GM03348 (cell line): ENCODE data around the gene PRCP.
"Not testable (repeated sequence)": the region's sequence is repeated elsewhere in the genome, so short reads cannot be mapped to it uniquely, and the experiment has no call there.

Experiments used
- DNase-seq: peaks from one replicate; pipeline ENCODE4 v3.0.0; 2012; ENCODE audit warnings: low spot score

The PRCP gene

GRCh38 chr11:82872377-82873150 is 27.7 kb downstream of the PRCP start:
- no peak for DNase-seq

- no peak for DNase-seq
Observed at GRCh38 chr11:82871646-82872045, 28.6 kb downstream of the PRCP start.

DNA sequence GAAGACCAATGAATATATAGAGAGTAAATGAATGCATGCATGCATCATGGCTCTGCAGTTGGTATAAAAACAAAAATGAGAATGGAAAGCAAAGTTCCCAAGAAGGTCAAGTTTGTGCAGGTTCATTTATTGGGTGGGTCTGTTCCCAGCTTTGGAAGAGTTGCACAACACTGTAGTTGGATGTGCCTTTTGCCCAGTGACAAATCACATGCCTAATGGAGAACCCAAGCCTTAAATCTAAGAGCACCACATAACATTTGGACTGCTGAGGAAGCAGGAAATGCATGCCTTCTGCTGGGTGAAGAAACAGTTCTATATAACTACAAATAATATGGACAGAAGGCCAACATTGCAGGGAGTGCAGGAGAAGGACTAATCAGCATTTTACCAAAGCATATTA is 30.6 kb downstream of the PRCP start:
- peak; percentile 12 for DNase-seq

DNA sequence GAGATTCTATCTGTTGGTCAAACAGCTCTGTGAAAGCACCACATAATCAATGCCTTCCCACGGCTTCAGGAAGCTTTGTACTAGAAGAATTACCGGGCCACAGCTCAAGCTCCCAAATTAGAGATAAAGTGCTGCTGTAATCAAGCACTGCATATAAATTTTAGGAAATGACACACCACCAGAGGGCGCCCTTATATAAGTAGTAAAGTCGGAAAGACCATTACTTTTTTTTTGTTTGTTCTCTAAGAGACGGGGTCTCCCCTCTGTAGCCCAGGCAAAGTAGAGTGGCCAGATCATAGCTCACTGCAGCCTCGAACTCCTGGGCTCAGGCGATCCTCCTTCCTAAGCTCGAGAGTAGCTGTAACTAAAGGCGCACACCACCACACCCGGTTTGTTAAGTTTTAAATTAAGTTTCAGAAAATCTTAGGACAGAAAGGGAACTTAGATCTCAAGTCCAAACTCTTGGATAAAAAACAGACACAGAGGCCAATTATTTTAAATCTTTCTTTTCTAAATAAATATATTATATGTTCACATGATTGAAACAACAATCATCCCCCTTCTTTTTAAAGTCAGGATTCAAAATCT is 32.6 kb downstream of the PRCP start:
- peak; percentile 65 for DNase-seq

DNA sequence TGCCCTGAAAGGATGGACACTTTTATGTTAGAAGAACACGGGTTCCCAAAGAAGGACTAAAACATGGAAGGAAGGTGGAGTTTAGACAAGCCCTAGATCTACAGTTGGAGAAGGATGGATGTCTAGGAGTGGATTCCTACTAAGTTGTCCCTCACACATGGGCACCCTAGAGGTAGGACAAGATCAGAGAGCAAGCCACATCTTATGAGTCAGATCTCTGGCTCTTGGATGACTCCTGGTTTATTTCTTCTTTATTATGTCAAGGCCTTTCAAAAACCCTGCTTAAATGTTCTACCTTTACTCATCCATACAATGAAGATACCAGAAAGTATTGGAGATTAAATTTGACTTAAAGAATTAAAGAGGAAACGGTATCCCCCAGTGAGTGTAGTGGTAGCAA is 34.4 kb downstream of the PRCP start:
- DNase-seq: peak; percentile 11

DNA sequence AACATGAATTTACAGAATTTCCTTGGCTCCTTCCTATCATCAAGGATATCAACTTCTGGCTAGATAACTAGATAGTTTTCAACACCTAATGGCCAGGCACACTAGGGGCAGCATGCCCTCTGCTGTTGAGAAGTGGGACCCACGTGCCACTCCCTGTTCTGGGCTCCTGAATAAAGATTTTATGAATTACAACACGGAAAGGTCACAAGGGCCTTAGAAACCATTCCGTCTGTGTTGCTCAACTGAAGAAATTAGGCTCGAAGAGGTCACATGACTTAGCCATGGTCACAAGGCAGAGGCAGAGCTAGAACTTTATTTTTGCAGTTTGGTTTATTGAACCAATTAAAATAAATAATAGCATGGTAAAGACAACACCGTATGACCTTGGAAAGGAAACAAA is 36.0 kb downstream of the PRCP start:
- DNase-seq: peak; percentile 54

- no peak for DNase-seq
Observed at GRCh38 chr11:82863209-82863608, 37.0 kb downstream of the PRCP start.

- DNase-seq: no peak
Observed at GRCh38 chr11:82862379-82862778, 37.9 kb downstream of the PRCP start.

DNA sequence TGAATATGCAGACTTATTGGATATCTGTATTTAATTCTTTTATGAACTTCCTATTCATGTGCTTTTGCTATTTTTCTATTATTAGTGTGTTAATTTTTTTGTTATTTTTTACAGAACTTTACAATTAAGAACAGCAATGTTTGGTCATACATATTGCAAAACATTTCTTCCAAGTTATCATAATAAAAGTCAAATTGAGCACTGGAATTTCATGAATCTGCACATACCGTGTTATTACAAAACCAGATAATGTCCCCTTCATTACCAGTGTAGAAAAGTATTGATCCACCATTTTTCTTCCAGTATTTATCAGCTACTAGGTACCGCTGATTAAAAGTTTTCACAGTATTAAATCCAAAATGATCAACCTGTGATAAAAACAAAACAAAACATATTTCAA is 40.5 kb downstream of the PRCP start:
- peak; percentile 10 for DNase-seq

DNA sequence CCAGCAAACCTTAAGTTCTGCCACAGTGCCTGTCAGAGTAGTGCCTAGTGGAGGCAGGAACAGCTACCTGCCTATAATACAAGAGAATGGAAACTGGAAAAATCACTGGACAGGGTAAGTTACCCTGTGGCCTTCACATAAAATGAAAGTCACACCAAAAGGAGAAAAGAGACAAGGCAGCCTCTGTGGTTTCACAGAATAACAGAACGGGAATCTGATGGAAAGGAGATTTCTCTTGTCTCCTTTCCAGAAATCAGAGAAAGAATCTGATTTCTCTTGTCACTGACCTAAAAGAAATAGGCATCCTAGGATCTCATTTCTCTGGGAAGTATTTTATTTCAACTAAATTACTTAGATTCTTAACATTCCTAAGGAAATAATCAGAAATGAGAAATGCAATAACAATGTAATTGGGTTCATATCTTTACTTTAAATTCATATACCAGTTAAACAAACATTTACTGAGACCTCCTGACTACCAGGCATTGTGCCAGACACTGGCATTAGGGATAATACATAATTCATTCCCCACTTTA is 41.6 kb downstream of the PRCP start:
- DNase-seq: peak; percentile 59

DNA sequence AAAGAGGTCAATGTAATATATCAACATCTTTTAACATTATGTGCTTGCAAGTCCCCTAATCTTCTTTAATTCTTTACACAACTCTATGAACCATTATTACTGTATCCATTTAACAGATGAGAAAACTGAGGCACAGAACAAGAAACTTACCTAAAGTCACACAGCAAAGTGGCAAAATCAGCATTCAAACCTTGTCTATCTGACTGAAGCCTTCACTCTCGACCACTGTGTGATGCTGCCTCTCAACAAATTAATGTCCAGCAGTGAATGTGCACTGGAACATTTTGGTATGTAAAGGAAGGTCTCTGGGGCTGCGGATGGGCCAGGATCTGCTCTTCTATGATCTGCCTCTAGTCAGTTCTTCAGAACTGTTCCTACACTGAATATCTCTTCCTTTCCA is 42.1 kb downstream of the PRCP start:
- no peak for DNase-seq

DNA sequence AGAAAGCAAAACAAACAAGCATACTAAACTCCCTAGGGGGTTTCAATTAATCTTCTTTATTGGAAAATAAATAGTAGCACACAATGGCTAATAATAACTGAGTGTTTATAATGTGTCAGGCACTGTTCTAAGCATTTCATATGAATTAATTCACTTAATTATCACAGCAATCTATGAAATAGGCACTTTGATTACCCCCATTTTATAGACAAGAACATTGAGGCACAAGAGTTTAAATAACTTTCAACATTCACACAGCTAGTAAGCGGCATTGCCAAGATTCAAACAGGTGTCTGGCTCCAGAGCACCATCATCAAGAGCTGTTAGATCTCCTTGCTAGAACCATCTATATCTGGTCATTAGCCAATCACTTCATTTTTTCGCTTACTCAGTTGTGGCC is 43.1 kb downstream of the PRCP start:
- no peak for DNase-seq

DNA sequence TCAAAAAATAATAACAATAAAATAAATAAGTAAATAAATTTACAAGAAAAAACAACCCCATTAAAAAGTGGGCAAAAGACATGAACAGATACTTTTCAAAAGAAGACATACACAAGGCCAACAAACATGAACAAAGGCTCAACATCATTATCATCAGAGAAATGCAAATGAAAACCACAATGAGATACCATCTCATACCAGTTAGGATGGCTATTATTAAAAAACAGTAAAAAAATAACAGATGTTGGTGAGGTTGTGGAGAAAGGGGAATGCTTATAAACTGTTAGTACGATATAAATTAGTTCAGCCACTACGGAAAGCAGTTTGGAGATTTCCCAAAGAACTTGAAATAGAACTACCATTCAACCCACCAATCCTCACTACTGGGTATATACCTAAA is 44.6 kb downstream of the PRCP start:
- no peak for DNase-seq

DNA sequence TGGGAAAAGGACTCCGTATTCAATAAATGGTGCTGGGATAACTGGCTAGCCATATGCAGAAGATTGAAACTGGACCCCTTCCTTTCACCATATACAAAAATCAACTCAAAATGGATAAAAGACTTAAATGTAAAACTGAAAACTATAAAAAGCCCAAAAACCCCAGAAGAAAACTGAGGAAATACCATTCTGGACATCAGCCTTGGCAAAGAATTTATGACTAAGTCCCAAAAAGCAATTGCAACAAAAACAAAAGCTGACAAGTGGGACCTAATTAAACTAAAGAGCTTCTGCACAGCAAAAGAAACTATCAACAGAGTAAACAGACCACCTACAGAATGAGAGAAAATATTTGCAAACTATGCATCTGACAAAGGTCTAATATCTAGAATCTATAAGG is 45.3 kb downstream of the PRCP start:
- DNase-seq: not testable (repeated sequence)

- no peak for DNase-seq
Observed at GRCh38 chr11:82854242-82854641, 46.0 kb downstream of the PRCP start.

- no peak for DNase-seq
Observed at GRCh38 chr11:82848829-82849228, 51.4 kb downstream of the PRCP start.

DNA sequence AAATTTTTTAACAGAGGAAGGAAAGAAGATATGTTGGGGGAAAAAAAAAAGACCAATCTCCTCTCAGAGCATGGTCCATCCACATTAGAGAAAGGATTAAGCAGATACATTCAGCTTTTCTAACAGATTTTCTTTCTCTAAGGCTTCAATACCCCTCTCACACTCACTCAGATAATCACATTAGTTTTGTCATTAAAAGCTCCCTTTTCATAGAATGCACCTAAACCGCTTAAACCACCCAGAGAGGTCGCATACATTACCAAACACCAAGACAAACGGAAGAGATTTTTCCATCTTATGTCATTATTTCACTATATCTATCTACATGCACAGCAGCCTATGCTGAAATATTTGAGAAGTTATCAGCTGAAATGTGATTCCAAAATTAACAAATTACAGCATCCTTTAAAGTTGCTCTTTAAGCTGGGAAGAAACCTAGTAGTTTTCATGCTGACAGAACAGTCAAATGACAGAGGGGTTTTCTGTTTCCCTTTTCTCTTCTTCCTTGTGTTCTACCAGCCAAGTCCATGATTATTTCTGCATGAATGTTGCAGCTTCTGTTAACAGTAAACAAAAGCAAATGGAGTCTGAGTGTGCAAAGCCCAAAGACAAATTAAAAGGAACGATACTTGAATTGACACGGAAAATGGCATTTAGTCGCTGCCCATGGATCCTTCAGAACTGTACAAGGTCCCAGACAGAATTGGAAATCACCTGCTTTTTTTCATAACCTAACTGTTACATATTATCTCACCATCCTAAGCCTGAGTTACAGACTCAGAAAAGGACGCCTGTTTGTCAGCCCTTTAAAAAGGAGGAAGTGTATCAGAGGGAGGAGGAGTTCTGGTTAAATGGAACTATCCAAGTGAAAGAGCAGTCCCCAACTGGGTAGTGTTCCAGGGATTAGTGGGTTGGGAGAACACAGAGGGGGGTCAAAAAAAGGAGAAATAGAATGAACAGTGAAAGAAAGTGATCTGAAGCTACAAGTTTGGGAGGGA is 54.6 kb downstream of the PRCP start:
- DNase-seq: no peak

GRCh38 chr11:82843057-82843795 is 57.0 kb downstream of the PRCP start:
- DNase-seq: no peak

DNA sequence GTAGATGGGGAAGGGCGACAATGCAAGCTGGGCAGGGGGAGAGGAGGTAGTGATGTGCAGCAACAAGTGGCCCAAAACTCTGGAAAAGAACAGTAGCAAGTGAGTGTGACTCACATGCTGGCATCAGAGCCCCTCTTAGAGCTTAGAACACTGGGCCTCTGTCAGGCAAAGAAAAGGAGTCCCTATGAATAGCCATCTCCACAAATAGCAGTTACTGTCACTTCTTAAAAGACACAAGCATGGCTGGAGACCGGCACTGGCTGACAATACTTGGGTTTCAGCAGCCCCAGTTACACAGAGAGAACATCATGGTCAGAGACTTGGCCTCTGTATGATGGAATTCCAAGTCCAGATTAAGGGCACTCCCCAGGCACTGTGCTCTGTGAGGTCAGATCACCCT is 58.2 kb downstream of the PRCP start:
- DNase-seq: no peak

GRCh38 chr11:82837650-82838049 is 62.6 kb downstream of the PRCP start:
- no peak for DNase-seq

GRCh38 chr11:82832983-82833382 is 67.2 kb downstream of the PRCP start:
- no peak for DNase-seq

DNA sequence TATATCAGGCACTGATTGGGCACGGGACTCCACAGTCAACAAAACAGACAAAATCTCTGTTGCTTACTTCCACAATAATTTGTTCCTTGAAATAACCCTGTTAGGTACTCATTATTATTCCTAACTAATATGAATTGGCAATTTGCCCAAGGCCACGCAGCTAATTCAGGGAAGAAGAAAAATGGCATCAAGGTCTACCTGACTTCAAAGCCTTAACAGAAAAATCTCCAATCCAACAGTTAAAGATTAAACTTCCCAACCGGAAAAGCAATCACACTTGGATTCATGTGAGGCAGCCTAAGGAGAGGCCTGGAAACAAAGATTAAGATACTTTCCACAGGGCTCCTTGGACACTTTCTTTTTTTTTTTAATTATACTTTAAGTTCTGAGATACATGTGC is 68.9 kb downstream of the PRCP start:
- no peak for DNase-seq
